HCT116 (cell line): ENCODE data around the gene HMGXB4.

ENCODE experiments used
- CTCF ChIP-seq, 3 experiments: fragments of 200-600 bp in 1 of 3; sonication (generic) in 1 of 3; IDR thresholded peaks in 2 of 3; conservative IDR thresholded peaks in 1 of 3; 2 replicates each; pipeline ENCODE4 v1.5.1; 2012 to 2017; ENCODE audit warnings: low read depth in 2 of 3, low read length in 2 of 3, antibody characterized with exemption in 1 of 3, borderline replicate concordance in 1 of 3, control low read depth in 1 of 3, mild to moderate bottlenecking in 1 of 3, mixed read lengths in 1 of 3, mixed run types in 1 of 3, moderate library complexity in 1 of 3; ENCODE audit not compliant: insufficient read depth in 1 of 3
- POLR2A ChIP-seq: IDR thresholded peaks from 2 replicates; pipeline ENCODE4 v1.7.0; 2011; ENCODE audit warnings: borderline replicate concordance; ENCODE audit not compliant: insufficient read depth, insufficient read length; ENCODE audit errors: extremely low read depth
- SIN3A ChIP-seq: IDR thresholded peaks from 2 replicates; pipeline ENCODE4 v1.6.1; 2012; ENCODE audit warnings: low read depth

GRCh38 chr22:35332278-35332677 is 75.0 kb downstream of the HMGXB4 start:
- TF ChIP-seq POLR2A = no peak
- no peak for TF ChIP-seq CTCF (IDR thresholded peaks at IDR 0.05 in 2 of 3, conservative IDR thresholded peaks at IDR 0.05 in 1 of 3; ENCODE audit: borderline replicate concordance in 1 of 3, insufficient read depth in 1 of 3, low read depth in 2 of 3, low read length in 2 of 3)
- TF ChIP-seq SIN3A = no peak
